HG02623 (cell line): ENCODE data around the gene FOXD3.

ENCODE experiments used
- ATAC-seq: cut with Tn5 transposase; IDR thresholded peaks from one replicate; pipeline ENCODE4 v1.9.1; 2021; ENCODE audit warnings: moderate library complexity; ENCODE audit not compliant: unreplicated experiment

FOXD3 gene

DNA sequence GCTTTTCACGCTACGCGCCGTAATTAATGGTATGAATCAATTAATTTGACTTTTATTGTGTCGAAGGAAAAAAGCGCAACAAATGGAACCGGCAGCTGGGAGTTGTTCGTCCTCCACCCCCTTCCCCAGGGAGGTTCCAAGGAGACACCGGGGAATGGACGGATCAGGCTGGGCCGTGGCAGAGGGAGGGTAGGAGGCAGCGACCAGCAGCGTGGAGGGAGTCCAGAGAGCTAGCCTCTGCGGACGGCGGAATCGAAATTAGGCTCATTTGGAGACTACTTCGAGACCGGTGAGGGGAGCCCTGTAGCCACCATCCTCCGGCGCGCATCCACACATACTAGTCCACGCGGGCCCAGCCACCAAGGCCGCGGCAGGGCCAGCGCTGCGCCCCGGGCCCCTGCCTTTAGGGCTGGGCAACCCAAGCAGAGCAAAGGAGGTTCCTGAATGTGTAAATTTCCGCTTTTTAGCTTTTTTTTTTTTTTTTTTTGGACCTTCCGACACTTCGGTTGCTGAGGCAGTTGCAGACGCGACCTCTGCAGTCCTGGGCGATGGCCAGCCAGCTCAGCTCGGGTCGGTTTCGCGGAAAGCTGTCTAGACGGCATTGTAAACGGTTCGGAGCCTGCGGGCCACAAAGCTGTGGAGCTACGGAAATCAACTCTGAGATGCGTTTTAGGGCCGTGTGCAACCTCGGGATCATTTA is 2.2 kb upstream of the FOXD3 start:
- ATAC-seq, result no peak

DNA sequence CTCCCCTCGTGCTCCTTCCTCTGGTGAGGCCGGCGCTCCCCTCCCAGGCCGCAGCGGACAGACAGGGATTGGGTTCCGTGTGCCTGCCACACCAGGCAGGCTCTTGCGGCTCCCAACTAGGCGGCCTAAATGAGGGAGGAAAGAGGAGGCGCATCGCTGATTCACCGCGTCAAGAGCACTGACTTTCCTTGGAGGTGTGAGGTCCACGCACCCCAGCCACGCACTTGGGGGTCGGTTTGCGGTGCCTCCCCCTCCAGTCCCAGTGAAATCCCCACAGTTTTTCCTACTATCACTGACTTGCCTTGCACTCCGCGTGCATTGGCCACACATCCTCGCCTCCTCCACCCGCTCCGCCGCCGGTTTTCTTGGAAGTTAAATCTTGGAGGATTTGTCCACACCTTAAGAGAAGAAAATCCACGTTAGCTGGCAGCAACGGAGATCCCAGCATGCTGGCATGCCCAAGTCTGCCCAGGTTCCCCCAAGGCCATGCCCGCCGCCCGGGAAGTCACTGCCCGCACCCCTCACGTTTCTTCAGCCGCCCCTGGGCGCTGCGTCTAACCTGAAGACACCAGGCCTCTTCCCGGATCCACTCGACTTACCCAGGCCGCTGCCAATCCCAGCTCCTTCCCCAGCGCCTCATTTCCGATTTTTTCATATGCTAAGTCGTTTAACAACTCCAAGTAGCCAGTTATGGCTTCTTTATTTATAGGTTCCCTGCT is 1.1 kb upstream of the FOXD3 start:
- ATAC-seq, result no peak

GRCh38 chr1:63321785-63322113 is 618 bp upstream of the FOXD3 start:
- no peak for ATAC-seq

GRCh38 chr1:63322944-63323864 is 837 bp downstream of the FOXD3 start:
- no peak for ATAC-seq

DNA sequence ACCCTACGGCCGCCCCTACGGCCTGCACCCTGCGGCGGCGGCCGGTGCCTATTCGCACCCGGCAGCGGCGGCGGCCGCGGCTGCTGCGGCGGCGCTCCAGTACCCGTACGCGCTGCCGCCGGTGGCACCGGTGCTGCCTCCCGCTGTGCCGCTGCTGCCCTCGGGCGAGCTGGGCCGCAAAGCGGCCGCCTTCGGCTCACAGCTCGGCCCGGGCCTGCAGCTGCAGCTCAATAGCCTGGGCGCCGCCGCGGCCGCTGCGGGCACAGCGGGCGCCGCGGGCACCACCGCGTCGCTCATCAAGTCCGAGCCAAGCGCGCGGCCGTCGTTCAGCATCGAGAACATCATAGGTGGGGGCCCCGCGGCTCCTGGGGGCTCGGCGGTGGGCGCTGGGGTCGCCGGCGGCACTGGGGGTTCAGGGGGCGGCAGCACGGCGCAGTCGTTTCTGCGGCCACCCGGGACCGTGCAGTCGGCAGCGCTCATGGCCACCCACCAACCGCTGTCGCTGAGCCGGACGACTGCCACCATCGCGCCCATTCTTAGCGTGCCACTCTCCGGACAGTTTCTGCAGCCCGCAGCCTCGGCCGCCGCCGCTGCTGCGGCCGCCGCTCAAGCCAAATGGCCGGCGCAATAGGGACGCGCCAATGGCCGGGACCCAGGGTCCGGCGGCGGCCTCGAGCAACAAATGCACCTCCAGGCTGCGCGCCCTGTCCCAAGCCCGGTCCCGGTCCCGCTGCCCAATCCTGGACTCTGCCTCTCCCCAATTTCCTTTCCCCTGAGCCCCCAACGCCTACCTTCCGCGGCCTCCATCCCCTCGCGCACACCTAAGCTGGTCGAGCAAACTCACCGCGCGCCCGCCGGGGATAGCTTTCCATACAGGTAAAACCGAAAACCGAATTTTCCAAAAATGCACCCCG is 1.8 kb downstream of the FOXD3 start:
- no peak for ATAC-seq

GRCh38 chr1:63324779-63325119 is 2.4 kb downstream of the FOXD3 start:
- ATAC-seq, result no peak

GRCh38 chr1:63325279-63325985 is 3.1 kb downstream of the FOXD3 start:
- no peak for ATAC-seq

- no peak for ATAC-seq
These were observed 3.7 kb downstream of the FOXD3 start for GRCh38 chr1:63326106-63326472.

DNA sequence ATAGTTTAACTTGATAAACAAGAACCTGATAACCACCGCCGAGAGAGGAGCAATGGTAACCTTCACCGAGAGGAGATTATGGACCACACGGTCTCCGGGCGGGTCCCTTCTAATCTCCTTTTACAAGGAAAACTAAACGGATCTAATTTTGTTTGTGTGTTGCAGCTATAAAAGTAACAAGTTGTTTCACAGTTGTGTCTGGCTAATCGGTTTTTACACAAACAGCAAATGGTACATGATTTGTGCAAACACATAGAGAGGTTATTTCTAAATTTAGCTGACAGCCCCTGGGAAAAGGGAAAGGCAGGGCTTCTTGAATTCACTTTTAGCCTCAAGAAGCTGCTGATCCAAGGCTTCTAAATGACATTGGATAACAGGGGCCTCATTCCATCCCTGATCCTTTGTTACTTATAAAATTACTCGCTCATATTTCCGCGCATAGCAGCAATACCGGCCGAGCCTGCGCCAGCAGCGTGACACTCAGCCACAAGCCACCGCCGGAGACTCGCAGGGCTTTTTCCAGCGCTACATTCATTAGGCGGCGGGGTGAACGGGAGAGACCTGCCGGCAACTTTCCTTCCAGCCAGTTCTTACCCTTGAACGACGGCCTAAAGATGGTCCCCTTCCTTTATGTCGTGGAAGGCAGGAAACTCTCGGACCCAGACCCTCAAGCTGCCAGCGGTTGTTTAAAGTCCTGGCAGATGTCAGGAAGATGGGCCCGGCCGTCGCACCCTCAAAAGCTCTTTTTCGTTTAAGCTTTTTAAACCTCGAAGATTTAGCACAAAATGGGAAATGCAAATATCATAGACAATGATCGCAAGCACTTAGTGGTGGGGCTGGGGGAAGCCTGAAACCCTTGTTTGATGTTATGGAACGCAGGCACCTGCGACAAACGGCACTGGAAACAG is 4.4 kb downstream of the FOXD3 start:
- no peak for ATAC-seq

DNA sequence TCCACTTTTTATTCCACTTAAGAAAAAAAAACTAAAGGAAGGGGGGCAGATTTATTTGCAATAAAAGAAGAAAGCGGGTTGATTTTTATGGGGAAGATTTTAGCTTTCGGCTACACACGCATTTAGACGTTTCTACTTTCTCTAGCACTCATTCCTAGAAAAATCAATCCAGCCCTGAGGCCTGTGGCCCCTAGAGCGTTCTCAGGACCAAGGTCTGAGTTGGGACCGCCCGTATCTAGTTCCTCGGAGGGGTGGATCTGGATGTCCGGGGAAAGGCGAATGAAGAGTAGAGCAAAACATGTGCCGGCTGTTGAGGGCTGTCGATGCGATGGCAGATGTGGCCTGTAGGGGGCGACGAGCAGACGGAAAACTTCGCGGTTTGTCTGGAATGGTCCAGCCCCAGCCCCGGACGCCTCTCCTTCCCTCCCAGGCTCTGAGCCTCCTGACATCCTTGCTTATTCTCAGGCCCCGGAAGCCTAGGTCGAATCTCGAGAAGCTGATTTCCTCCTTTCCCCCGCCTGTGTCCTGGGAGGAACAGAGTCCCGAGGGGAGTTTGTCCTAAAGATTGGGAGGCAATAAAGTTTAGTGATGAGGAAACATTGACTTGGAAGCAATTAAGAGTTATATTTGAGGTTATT is 5.2 kb downstream of the FOXD3 start:
- ATAC-seq, result no peak

DNA sequence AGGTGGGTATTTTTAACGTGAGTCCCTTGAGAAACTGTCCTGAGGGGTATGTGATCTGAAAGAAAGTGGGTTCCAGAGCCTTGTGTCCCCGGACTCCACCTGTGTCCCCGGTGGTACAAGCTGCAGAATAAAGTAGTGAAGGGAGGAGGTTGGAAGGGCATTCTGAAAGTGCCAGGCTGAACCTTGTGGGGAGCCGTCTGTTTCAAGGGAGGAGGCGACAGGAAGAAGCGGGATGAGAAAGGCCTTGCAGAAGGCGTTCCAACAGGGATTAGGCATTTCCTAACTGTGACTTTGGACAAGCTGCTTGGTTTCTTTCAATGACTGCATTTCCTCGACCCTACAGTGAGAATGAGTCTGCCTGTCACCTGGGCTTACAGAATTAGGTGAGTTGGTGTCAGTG is 5.8 kb downstream of the FOXD3 start:
- ATAC-seq, result no peak

DNA sequence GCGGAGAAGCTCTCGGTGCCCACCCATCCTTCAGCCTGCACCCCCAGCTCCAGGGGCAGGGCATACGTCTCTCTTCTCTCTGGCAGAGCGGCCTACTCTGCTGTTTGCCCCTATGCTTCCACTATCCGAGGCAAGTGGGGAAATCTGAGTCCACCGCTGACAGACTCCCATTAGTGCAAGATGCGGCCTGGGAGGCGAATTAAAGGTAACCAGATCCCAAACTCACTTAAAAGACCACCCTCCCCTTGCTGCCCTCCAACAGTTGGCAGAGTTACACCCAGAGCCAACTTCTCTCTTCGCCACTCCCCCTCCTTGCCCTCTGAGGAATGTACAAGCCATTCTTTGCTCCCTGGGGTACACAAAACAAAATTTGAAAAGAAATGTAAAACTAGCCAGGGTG is 6.4 kb downstream of the FOXD3 start:
- no peak for ATAC-seq

DNA sequence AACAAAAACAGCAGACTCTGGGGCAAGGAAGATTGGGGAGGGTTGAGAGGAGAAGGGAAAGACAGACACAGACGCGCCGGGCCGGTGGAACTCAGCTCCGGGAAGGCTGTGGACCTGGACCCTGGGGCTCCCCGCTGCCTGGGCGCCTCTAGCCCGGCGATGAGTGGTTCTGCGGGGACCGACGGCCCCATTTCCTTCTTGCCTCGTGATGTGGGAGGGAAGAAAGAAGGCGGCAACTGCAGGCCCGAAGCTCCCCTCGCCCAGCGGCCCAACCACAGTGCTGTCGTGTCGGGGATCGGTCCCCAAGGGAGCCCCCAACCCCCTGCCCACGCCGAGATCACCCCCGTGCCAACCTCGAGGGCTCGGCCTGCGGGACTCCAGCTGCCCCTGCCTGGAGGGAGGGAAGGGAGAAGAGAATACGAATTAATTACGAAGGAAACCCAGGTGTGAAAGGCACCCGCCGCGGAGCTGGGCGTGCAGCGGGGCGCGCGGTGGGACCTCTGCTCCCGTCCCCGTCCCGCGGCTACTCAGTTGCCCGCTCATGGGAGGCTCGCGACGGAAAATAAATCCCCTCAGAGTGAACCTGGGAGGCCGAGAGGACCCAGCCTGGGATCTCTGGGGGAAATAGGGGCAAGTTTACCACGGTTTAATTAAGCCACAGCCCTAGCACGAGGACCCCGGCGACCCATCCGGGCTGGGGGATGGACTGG is 7.4 kb downstream of the FOXD3 start:
- ATAC-seq, result no peak

- no peak for ATAC-seq
These were observed 8.1 kb downstream of the FOXD3 start for GRCh38 chr1:63330331-63330916.

- no peak for ATAC-seq
These were observed 20.0 kb downstream of the FOXD3 start for GRCh38 chr1:63342402-63342801.

GRCh38 chr1:63343922-63344321 is 21.6 kb downstream of the FOXD3 start:
- no peak for ATAC-seq

DNA sequence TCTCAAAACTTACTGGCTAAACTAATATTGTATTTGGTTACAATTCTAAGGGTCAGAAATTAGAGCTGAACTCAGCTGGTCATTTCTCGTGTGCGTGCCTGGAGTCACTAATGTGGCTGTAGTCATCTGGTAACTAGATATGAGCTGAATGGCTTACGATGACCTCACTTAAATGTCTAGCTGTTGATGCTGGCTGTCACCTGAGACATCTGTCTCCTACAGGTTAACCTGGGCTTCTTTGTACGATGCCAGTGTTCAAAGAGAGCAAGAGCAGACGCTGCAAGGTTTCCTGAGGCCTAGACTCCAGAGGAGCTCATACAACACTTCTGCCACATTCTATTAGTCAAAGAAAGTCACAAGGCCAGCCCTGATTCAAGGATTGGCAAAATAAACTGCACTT is 28.0 kb downstream of the FOXD3 start:
- no peak for ATAC-seq

- ATAC-seq, result no peak
These were observed 30.4 kb downstream of the FOXD3 start for GRCh38 chr1:63352736-63353135.
